ENCODE results near the gene LRP3. TPM values are rescaled to one million over a fixed set of nuclear protein-coding genes. Genes with fewer than 3 reads are reported as not detected.
"Not testable (repeated sequence)": the region's sequence is repeated elsewhere in the genome, so short reads cannot be mapped to it uniquely, and the experiment has no call there.

The LRP3 gene
- total RNA-seq, 4 donors from 2014 or later = 18.3 to 29.3 (median 25.1) TPM

GRCh38 chr19:33152176-33152575 lies 42.0 kb upstream of the LRP3 start:
- intact Hi-C loops (cut with DNase I; ENCODE audit: low total_unique reads) = no loop called here
- Histone ChIP-seq H3K4me3 (no peak overlapping the region), H3K36me3 (no peaks in the 10 kb centered on the region), H3K9me3 (no peaks in the 10 kb centered on the region), H3K27me3 (no peaks in the 10 kb centered on the region), H3K4me1 (no peaks in the 10 kb centered on the region), H3K27ac (no peak overlapping the region)
- no peak for DNase-seq
- TF ChIP-seq POLR2A (IDR thresholded peaks at IDR 0.05) (no peak), CTCF (IDR thresholded peaks at IDR 0.05 in 4 of 5, conservative IDR thresholded peaks at IDR 0.05 in 1 of 5) (no peak)
- no peak for ATAC-seq
- in situ Hi-C loops (cut with MboI; ENCODE audit: low sequenced_read_pairs in 4 of 4) = no loop called here

- DNase-seq; intact Hi-C loops (cut with DNase I; ENCODE audit: low total_unique reads); H3K9me3 ChIP-seq; H3K4me1 ChIP-seq; H3K27me3 ChIP-seq; ATAC-seq; H3K27ac ChIP-seq; in situ Hi-C loops (cut with MboI; ENCODE audit: low sequenced_read_pairs in 4 of 4); H3K36me3 ChIP-seq; H3K4me3 ChIP-seq: not testable (repeated sequence)
These were observed 41.5 kb upstream of the LRP3 start for GRCh38 chr19:33152625-33153024.

- H3K4me1 ChIP-seq; H3K27me3 ChIP-seq; DNase-seq; H3K9me3 ChIP-seq; H3K27ac ChIP-seq; intact Hi-C loops (cut with DNase I; ENCODE audit: low total_unique reads); ATAC-seq; in situ Hi-C loops (cut with MboI; ENCODE audit: low sequenced_read_pairs in 4 of 4); H3K4me3 ChIP-seq; H3K36me3 ChIP-seq: not testable (repeated sequence)
These were observed 39.8 kb upstream of the LRP3 start for GRCh38 chr19:33154313-33154712.

- TF ChIP-seq CTCF (IDR thresholded peaks at IDR 0.05 in 4 of 5, conservative IDR thresholded peaks at IDR 0.05 in 1 of 5) (no peak), POLR2A (IDR thresholded peaks at IDR 0.05) (no peak)
- H3K4me3 ChIP-seq = no peak overlapping the region
- DNase-seq (no peak), ATAC-seq (peak in 1 of 2 donors; percentile 63)
- in situ Hi-C loops (cut with MboI; ENCODE audit: low sequenced_read_pairs in 4 of 4) = no loop called here
- H3K4me1 ChIP-seq = no peaks in the 10 kb centered on the region
- H3K27ac ChIP-seq = no peak overlapping the region
- no peaks in the 10 kb centered on the region for H3K27me3 ChIP-seq
- H3K9me3 ChIP-seq = no peaks in the 10 kb centered on the region
- intact Hi-C loops (cut with DNase I; ENCODE audit: low total_unique reads) = no loop called here
- H3K36me3 ChIP-seq = no peaks in the 10 kb centered on the region
These were observed 37.8 kb upstream of the LRP3 start for GRCh38 chr19:33156334-33156733.

GRCh38 chr19:33157906-33158305 lies 36.2 kb upstream of the LRP3 start:
- in situ Hi-C loops (cut with MboI; ENCODE audit: low sequenced_read_pairs in 4 of 4) (no loop called here), intact Hi-C loops (cut with DNase I; ENCODE audit: low total_unique reads) (no loop called here)
- Histone ChIP-seq H3K4me1 (no peaks in the 10 kb centered on the region), H3K36me3 (no peaks in the 10 kb centered on the region), H3K27me3 (no peaks in the 10 kb centered on the region), H3K27ac (no peak overlapping the region), H3K4me3 (no peak overlapping the region), H3K9me3 (no peaks in the 10 kb centered on the region)
- no peak for ATAC-seq
- no peak for DNase-seq
- TF ChIP-seq CTCF (IDR thresholded peaks at IDR 0.05 in 4 of 5, conservative IDR thresholded peaks at IDR 0.05 in 1 of 5) = no peak
- TF ChIP-seq POLR2A (IDR thresholded peaks at IDR 0.05) = no peak

GRCh38 chr19:33158365-33158764 lies 35.8 kb upstream of the LRP3 start:
- Histone ChIP-seq H3K4me3 (no peak overlapping the region), H3K4me1 (no peaks in the 10 kb centered on the region), H3K36me3 (no peaks in the 10 kb centered on the region), H3K9me3 (no peaks in the 10 kb centered on the region), H3K27me3 (no peaks in the 10 kb centered on the region), H3K27ac (no peak overlapping the region)
- intact Hi-C loops (cut with DNase I; ENCODE audit: low total_unique reads) (no loop called here), in situ Hi-C loops (cut with MboI; ENCODE audit: low sequenced_read_pairs in 4 of 4) (no loop called here)
- no peak for DNase-seq
- ATAC-seq = no peak
- TF ChIP-seq CTCF (IDR thresholded peaks at IDR 0.05 in 4 of 5, conservative IDR thresholded peaks at IDR 0.05 in 1 of 5) (no peak), POLR2A (IDR thresholded peaks at IDR 0.05) (no peak)
